CD4-positive, alpha-beta T cell treated with Interleukin-15 for 1 hour (primary cell): Measurements from ENCODE around the gene RPGR.

Experiments used
- DNase-seq: peaks from one replicate; pipeline ENCODE4 v3.0.0-alpha.2; 2020

The RPGR gene

DNA sequence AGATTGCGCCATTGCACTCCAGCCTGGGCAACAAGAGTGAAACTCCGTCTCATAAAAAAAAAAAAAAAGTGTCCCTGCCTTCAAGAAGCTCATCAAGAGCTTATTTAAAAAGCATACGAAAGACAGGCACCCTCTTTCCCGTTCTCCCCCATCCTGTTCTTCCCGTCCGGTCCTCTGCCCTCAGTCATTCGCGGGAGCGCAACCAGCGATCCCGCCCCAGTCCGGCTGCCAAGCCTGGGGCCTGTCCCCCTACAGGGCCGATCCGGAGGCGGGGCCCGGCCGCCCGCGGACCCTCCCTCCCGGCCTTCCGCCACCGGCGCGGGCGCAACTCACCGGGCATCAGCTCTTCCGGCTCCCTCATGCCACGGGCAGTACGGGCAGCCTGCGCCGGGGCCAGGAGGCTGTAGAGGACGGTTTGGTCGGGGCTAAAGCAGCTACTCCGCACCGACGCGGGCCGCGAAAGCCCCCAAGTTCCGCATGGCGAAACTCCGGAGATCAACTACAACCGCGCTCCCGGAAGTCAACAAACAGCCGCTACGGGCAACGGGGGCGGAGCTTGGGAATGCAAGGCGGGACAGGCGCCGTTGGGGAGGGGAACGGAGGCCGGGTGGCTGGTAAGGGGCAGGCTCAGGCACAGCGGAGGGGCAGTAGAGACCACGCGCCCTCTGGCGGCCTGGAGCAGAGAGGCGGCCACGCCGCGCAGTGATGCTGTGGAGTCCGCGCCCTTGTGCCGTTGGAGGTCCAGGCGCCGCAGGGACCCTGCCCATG is at the start of gene RPGR:
Gene RPGR, minus strand, starts transcription at position 503 of the 768 bp plus-strand sequence. Its CDS starts 142 bp downstream, at position 361.
- DNase-seq, result peak; percentile 94

GRCh38 chrX:38376747-38377146 is 49.4 kb upstream of the RPGR start:
- DNase-seq, result no peak

DNA sequence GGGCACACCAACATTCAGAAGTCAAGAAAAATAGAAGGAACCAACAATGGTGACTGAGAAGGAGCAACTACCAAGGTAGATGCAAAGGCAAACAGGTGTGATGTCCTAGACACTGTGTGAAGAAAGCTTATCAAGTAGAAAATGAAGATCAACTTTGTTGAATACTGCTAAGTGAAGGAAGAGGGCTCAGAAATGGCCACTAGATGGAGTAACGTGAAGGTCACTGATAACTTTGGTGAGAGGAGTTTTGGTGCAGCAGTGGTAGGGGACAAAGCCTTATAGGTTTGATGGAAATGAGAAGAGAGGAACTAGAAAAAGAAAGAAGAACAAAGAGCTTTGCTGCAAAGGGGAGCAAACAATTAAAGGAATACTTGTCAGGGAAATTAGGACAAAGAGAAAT is 48.6 kb upstream of the RPGR start:
- no peak for DNase-seq

GRCh38 chrX:38374431-38374830 is 47.1 kb upstream of the RPGR start:
- DNase-seq, result no peak

DNA sequence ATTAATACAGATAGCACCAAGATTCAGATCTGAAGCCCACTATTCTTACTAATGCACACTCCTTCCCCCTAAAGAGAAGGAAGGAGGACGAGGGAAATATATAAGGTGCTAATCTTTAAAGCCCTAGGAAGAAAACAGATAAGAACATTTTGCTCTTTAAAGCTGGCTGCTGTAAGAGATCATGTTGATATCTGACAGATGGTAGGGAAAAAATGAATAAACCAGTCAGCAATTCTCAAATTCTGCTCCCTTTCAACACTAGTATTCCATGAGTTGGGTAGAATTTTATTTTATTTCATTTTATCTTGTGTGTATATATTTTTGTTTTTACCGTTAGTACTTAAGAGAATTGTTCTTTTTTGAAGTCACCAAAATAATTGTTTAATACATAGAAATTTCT is 44.3 kb upstream of the RPGR start:
- no peak for DNase-seq

DNA sequence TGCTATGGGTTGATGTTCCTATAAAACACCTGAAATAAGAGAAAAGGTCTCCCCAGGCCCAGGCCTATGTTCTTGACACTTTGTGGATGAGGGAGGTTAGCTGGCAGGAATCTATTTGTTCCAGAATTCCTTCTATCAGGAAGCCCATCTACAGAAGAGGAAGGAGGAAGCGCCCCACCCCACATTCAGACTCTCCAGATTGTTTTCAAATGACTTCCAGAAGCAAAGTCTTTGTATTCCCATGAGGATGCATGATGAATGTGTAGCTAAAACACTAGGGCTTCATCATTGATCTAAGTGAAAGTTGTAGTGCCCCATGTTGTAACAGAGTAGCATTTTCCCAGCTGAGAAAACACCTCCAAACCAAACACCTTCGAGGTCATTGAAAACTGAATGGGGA is 41.5 kb upstream of the RPGR start:
- no peak for DNase-seq

GRCh38 chrX:38365954-38366353 is 38.6 kb upstream of the RPGR start:
- no peak for DNase-seq

DNA sequence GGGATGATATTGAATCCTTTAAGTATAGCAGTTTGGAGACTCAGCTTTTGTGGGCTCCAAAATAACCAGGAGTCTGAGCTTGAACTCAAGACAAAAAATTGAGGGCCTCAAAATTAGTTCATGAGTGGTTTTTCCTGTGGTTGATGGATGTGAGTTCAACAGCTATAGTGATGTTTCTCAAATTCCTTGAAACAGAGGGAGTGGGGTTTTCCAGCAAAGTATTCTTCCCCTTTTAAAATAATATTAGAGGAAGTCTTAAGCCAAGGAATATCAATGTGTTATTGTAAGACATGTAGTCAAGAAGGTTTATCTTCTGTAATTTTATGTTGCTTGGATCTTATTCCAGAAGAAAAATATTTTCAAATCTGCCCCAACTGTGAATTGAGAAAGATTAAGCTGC is 35.7 kb upstream of the RPGR start:
- no peak for DNase-seq

GRCh38 chrX:38357747-38358673 is 30.7 kb upstream of the RPGR start:
- no peak for DNase-seq

- DNase-seq, result no peak
Observed at GRCh38 chrX:38356401-38356800, 29.1 kb upstream of the RPGR start.

- DNase-seq, result no peak
Observed at GRCh38 chrX:38352362-38352761, 25.1 kb upstream of the RPGR start, which contains the start of gene OTC. TSS of gene OTC (plus strand) at chrX:38352604. CDS start at chrX:38352697, 93 bp downstream.

DNA sequence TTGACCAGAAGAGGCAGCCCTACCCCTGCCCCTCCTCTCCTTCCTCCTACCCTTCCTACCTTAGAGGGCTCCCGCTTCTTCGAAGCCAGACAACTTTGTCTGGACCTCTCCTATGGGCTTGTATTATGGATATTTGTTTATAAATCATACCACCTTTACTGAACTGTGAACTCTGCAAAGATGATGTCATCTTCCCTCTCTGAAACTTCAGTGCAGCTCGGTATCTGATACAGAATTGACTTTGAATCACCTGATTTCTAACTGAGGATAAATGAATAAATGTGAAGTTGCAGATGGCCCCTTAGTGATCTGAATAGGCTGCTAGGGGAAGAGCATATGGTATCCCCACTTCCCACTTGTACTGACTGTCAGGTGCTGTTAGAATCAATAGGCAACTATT is 24.0 kb upstream of the RPGR start:
- no peak for DNase-seq

GRCh38 chrX:38347136-38347535 is 19.8 kb upstream of the RPGR start:
- DNase-seq, result peak; percentile 33

DNA sequence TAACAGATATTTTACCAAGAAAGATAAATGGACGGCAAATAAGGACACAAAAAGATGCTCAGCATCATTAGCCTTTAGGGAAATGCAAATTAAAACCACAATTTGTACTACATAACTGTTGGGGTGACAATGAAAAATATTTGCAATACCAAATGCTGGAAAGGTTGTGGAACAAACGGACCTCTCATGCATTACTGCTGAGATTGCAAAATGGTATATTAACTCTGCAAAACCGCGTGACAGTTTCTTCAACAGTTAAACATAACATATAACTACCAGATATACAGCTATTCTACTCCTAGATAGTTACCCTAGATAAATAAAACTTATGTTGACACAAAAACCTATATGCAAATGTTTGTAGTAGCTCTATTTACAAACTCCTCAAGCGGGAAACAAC is 18.8 kb upstream of the RPGR start:
- DNase-seq, result no peak

- no peak for DNase-seq
Observed at GRCh38 chrX:38342853-38343778, 15.8 kb upstream of the RPGR start.

GRCh38 chrX:38341442-38341841 is 14.1 kb upstream of the RPGR start:
- DNase-seq, result no peak

DNA sequence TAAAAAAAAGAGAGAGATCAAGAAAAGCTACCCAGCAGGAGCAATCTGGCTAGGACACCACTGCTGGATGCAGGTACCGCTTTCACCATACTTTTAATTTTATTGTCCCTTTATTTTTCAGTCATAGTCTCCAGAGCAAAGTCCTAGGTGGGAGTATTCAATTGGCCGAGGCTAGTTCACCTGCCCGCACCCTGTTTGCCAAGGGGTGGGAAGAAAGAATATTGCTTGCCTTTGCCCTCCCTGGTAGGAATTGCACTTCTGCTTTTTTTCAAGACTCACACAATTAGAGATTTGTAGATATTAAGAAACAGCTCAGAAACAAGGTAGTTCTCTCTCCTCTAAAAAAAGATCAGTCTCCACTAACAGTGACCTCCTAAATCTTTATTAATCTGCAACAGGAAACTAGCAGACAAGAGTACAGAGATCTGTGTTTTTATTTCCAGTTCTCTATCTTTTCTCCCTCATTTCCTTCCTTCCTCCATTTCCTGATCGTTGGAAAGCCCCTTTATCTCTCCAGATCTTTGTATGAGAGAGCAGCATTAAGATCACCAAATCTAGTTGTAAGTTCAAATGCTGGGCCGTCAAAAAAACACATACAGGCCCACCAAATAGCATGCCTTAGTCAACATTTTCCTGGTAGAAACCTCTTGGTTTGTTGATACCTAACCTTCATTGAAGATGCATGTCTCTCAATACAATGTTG is 9.4 kb upstream of the RPGR start:
- no peak for DNase-seq

DNA sequence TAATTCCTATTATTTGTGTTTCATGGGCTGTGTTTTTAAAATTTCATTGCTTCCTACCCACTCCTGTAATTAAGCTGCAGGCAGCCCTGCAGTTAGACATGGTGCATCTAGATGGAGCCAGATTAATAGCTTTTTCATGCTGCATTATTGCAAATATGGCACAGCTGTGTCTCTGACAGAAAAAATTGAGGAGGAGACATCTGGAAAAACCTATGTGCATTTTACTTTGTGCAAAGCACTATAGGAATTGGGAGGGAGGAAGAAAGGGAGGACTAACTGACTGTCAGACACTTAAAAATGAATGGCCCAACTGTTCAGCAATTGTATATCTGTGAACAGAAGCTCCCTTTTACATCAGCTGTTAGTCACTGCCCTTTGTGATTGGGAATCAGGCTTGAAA is 8.1 kb upstream of the RPGR start:
- no peak for DNase-seq

DNA sequence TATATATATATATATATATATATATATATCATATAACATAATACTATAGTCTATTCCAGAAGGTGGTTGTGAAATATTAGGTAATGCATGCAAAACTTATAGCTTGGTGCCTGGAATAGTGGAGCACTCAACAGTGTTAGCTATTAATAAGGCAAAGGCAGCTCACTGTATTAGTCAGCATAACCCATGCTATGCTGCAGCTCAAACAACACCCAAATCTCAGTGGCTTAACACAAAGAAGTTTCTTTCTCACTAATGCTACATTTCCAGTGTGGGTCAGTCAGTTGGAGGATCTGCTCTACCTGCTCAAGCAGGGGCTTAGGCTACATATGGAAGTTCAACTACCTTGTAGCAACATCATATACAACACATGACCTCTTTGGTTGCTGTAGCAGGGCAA is 5.2 kb upstream of the RPGR start:
- DNase-seq, result no peak

- DNase-seq, result no peak
Observed at GRCh38 chrX:38327775-38328081, 419 bp upstream of the RPGR start.

- no peak for DNase-seq
Observed at GRCh38 chrX:38326086-38326485, 1.2 kb downstream of the RPGR start.

GRCh38 chrX:38320819-38321218 is 6.5 kb downstream of the RPGR start:
- DNase-seq, result no peak
